Endodermal cell (in vitro differentiated cells): ENCODE results near the gene PROS1. TPM values are rescaled to one million over a fixed set of nuclear protein-coding genes. Genes with fewer than 3 reads are reported as not detected.

Source experiments
- DNase-seq: peaks from one replicate; pipeline ENCODE4 v3.0.0-alpha.2; 2017
- H3K27ac ChIP-seq: 2 replicates; pipeline ENCODE4 v1.5.1; 2013; ENCODE audit warnings: mild to moderate bottlenecking, low read depth, low read length, moderate library complexity
- H3K27me3 ChIP-seq: 2 replicates; pipeline ENCODE4 v1.6.1; 2013; ENCODE audit warnings: mild to moderate bottlenecking, low read length, moderate library complexity; ENCODE audit not compliant: insufficient read depth, control insufficient read depth, poor library complexity, severe bottlenecking
- H3K36me3 ChIP-seq: 2 replicates; pipeline ENCODE4 v1.7.0; 2013; ENCODE audit warnings: mild to moderate bottlenecking, low read length, moderate library complexity; ENCODE audit not compliant: control insufficient read depth, insufficient read depth
- H3K4me1 ChIP-seq: one replicate; pipeline ENCODE4 v1.7.0; 2013; ENCODE audit warnings: low read length; ENCODE audit not compliant: control insufficient read depth, insufficient read depth
- H3K4me3 ChIP-seq: 2 replicates; pipeline ENCODE4 v1.5.1; 2013; ENCODE audit warnings: mild to moderate bottlenecking, low read length, moderate library complexity
- H3K9ac ChIP-seq: 2 replicates; pipeline ENCODE4 v1.6.1; 2013; ENCODE audit warnings: mild to moderate bottlenecking, low read length, moderate library complexity; ENCODE audit not compliant: poor library complexity, severe bottlenecking; ENCODE audit errors: extremely low read depth
- H3K9me3 ChIP-seq: 2 replicates; pipeline ENCODE4 v1.6.1; 2013; ENCODE audit warnings: mild to moderate bottlenecking, low read length, moderate library complexity; ENCODE audit not compliant: control insufficient read depth
- H3K27ac Mint-ChIP-seq: 2 replicates; pipeline ENCODE4 v1.8.0; 2020; ENCODE audit warnings: mixed read lengths
- H3K27me3 Mint-ChIP-seq: 2 replicates; pipeline ENCODE4 v1.8.0; 2021; ENCODE audit warnings: mild to moderate bottlenecking, mixed read lengths; ENCODE audit not compliant: insufficient read depth
- H3K36me3 Mint-ChIP-seq: 2 replicates; pipeline ENCODE4 v1.8.0; 2020; ENCODE audit warnings: low read depth, mixed read lengths
- H3K4me1 Mint-ChIP-seq: 2 replicates; pipeline ENCODE4 v1.8.0; 2020; ENCODE audit warnings: mixed read lengths
- H3K4me3 Mint-ChIP-seq: 2 replicates; pipeline ENCODE4 v1.8.0; 2020; ENCODE audit warnings: mild to moderate bottlenecking, moderate library complexity, mixed read lengths
- H3K9me3 Mint-ChIP-seq: 2 replicates; pipeline ENCODE4 v1.8.0; 2020; ENCODE audit warnings: mild to moderate bottlenecking, mixed read lengths
- WGBS, 2 experiments: methylation state at CpG; one replicate each; pipeline versions ENCODE4 v1.1.5 to v1.1.7; 2013; ENCODE audit warnings: missing lambda C conversion rate in 2 of 2, mixed read lengths in 1 of 2; ENCODE audit not compliant: insufficient coverage in 1 of 2, insufficient read length in 1 of 2; 5-methylcytosine and 5-hydroxymethylcytosine counted together
- total RNA-seq, 2 donors: library from RNA; stranded (reverse); fragmentation: NEBNext Ultra II Directional in 1 of 2; extraction: Animal tissue kit (Norgen Biotek cat#: 25700) in 1 of 2; gene quantifications; 2 replicates in 1 of 2; 3 replicates in 1 of 2; pipeline ENCODE4 v1.2.1, GENCODE V29; 2021
- TF ChIP-seq, protein P1 (sequence below): fragments of 200-600 bp; sonication (generic); conservative IDR thresholded peaks from 2 replicates; pipeline ENCODE4 v1.5.0; 2021; ENCODE audit warnings: antibody characterized with exemption, mild to moderate bottlenecking

PROS1 gene
- total RNA-seq, 2 donors from 2014 or later: 8.8 to 52.4 TPM

DNA sequence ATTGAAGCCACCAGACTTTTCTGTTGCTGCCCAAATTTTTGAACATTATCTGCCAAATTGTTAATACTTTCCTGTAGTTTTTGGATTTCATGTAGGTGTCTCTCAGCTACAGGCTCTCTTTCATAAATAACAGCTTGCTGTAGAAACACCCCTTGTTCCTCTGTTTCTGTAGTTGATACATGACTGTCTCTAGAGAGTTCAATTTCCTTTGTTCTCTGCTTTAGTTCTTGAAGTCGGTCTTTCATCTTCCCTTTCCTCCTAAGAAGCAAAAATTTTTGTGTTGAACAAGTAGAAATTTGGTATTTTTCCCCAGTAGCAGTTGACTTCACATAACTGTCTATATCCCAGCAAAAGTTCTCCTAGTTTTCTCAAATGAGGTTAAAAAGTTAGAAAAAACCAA is 41.3 kb upstream of the PROS1 start:
- TF ChIP-seq, protein P1, sequence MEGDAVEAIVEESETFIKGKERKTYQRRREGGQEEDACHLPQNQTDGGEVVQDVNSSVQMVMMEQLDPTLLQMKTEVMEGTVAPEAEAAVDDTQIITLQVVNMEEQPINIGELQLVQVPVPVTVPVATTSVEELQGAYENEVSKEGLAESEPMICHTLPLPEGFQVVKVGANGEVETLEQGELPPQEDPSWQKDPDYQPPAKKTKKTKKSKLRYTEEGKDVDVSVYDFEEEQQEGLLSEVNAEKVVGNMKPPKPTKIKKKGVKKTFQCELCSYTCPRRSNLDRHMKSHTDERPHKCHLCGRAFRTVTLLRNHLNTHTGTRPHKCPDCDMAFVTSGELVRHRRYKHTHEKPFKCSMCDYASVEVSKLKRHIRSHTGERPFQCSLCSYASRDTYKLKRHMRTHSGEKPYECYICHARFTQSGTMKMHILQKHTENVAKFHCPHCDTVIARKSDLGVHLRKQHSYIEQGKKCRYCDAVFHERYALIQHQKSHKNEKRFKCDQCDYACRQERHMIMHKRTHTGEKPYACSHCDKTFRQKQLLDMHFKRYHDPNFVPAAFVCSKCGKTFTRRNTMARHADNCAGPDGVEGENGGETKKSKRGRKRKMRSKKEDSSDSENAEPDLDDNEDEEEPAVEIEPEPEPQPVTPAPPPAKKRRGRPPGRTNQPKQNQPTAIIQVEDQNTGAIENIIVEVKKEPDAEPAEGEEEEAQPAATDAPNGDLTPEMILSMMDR: no peak
- DNase-seq: no peak
- H3K9ac ChIP-seq: no peak overlapping the region
- no peaks in the 10 kb centered on the region for H3K27me3 ChIP-seq
- H3K9me3 ChIP-seq: no peaks in the 10 kb centered on the region
- H3K27ac Mint-ChIP-seq: no peak overlapping the region
- no peaks in the 10 kb centered on the region for H3K27me3 Mint-ChIP-seq
- H3K36me3 Mint-ChIP-seq: peaks cover 8% of the 10 kb centered on the region
- WGBS, 2 experiments: 71 to 100% methylated on average over 1 of the region's 1 CpG
- no peaks in the 10 kb centered on the region for H3K4me1 Mint-ChIP-seq
- no peak overlapping the region for H3K4me3 ChIP-seq
- H3K27ac ChIP-seq: no peak overlapping the region
- H3K9me3 Mint-ChIP-seq: no peaks in the 10 kb centered on the region
- H3K4me3 Mint-ChIP-seq: no peak overlapping the region
- H3K36me3 ChIP-seq: no peaks in the 10 kb centered on the region
- no peaks in the 10 kb centered on the region for H3K4me1 ChIP-seq

DNA sequence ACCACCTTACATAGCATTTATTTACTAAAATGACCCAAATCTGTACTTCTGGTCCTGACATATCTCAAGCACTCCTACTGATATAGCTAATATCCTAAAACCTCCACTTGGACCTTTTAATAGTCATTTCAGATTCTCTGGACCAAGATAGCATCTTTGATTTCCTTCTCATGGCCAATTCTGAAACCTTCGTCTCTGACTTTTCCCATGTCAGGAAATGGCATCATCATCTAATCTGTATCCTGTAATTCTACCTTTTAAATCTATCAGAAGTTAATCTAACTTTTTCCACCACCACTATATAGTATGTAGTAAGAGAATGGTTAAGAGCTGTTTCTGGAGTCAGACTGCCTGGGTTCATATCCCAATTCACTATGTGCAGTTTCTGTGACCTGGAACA is 38.5 kb upstream of the PROS1 start:
- H3K4me1 Mint-ChIP-seq: no peaks in the 10 kb centered on the region
- peaks cover 12% of the 10 kb centered on the region for H3K36me3 Mint-ChIP-seq
- H3K4me1 ChIP-seq: no peaks in the 10 kb centered on the region
- no peaks in the 10 kb centered on the region for H3K27me3 ChIP-seq
- peaks cover 5% of the 10 kb centered on the region for H3K36me3 ChIP-seq
- no peak overlapping the region for H3K4me3 Mint-ChIP-seq
- no peak overlapping the region for H3K4me3 ChIP-seq
- WGBS, 2 experiments: 90% methylated on average over 1 of the region's 1 CpG; no CpG with 5 or more reads in 1 of the 2 experiments
- TF ChIP-seq, protein P1: no peak
- H3K9me3 Mint-ChIP-seq: no peaks in the 10 kb centered on the region
- DNase-seq: no peak
- H3K27ac ChIP-seq: no peak overlapping the region
- H3K27me3 Mint-ChIP-seq: no peaks in the 10 kb centered on the region
- peaks cover 6% of the 10 kb centered on the region for H3K9me3 ChIP-seq
- no peak overlapping the region for H3K27ac Mint-ChIP-seq
- no peak overlapping the region for H3K9ac ChIP-seq

DNA sequence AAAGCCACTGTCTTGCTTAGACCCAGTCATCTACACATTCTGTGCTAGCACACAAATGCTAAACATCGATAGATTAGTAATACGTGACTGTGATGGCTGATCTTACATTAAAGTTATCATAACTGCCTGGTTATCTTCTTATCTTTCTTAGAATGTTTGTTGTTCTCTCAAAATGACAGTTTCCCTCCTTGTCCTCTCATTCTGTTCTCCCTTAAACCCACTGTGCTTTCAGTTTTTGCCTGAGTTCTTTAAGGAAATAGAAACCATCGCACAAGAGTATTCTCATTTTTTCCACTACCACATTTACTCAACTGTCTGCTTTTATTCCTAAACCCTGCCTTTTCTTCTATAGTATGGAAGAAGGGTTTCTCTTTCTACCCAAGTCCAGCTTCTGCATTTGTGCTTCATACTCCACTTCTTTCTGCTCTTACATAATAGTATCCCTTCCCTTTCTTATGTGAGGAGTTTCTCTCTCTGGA is 37.6 kb upstream of the PROS1 start:
- Histone ChIP-seq H3K9ac (no peak overlapping the region), H3K9me3 (peaks cover 10% of the 10 kb centered on the region), H3K27me3 (no peaks in the 10 kb centered on the region), H3K36me3 (peaks cover 8% of the 10 kb centered on the region), H3K4me3 (no peak overlapping the region), H3K27ac (no peak overlapping the region), H3K4me1 (no peaks in the 10 kb centered on the region)
- no peaks in the 10 kb centered on the region for H3K4me1 Mint-ChIP-seq
- 98 to 100% methylated on average over 2 to 3 of the region's 3 CpGs for WGBS, 2 experiments
- H3K27ac Mint-ChIP-seq: no peak overlapping the region
- peaks cover 20% of the 10 kb centered on the region for H3K36me3 Mint-ChIP-seq
- TF ChIP-seq, protein P1: no peak
- H3K4me3 Mint-ChIP-seq: no peak overlapping the region
- no peak for DNase-seq
- H3K27me3 Mint-ChIP-seq: no peaks in the 10 kb centered on the region
- H3K9me3 Mint-ChIP-seq: no peaks in the 10 kb centered on the region
